GM21717 (cell line): ENCODE results near the gene HFE.
"Not testable (repeated sequence)": the region's sequence is repeated elsewhere in the genome, so short reads cannot be mapped to it uniquely, and the experiment has no call there.

ENCODE experiments used
- ATAC-seq: cut with Tn5 transposase; IDR thresholded peaks from one replicate; pipeline ENCODE4 v1.9.1; 2021; ENCODE audit warnings: mild to moderate bottlenecking, moderate library complexity; ENCODE audit not compliant: unreplicated experiment

HFE gene

DNA sequence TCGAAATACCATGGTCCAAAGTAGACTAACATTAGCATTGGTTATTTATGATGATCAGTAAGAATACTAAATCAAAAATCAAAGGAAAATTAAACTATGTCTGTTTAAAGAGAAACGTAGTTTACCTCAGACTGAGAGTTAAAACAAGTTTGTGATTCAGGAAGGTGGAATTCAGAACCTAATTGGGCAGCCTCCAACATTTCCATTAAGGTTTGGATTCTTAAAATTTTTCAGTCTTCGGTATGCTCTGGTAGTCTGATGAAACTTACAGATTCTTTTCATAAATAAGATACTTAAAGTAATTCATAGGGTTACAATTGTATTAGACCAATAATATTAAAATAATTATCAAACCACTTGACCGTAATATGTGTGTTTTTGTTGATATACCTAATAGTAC lies 18.6 kb downstream of the HFE start:
- ATAC-seq: no peak

DNA sequence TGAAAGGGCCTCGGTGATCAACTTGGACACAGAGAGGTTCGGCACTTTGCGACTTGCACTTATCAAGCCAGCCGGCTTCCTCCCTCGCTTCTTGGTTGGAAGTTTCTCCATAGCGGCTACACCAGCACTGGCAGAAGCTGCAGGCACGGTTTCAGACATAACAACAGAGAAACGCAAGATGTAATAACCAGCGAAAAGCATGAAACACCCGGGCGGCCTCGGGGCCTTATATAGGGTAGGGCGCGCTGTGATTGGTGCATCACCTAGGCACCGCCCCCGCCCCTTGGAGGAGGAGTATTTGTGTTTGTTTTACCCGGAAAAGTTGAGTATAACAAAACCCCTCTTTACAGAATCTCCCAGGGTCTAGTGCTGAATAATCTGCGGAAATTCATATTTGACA lies 20.7 kb downstream of the HFE start:
- no peak for ATAC-seq

DNA sequence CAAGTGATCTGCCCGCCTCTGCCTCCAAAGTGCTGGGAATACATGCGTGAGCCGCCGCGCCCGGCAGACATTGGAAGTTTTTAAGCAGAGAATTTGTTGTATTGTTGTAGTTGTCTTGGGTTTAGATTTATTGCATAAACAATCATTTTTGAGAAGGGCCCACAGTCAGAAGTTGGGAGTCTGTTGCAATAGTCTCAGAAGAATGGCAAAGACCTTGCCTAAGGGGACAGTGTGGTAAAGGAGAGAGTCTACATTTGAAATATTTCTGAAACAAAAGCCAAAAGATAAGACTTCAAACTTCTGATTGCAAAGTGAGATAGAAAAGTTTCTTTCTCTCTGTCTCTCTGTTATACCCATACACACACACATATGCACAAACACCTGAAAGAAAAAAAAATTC lies 22.5 kb downstream of the HFE start:
- ATAC-seq: no peak

DNA sequence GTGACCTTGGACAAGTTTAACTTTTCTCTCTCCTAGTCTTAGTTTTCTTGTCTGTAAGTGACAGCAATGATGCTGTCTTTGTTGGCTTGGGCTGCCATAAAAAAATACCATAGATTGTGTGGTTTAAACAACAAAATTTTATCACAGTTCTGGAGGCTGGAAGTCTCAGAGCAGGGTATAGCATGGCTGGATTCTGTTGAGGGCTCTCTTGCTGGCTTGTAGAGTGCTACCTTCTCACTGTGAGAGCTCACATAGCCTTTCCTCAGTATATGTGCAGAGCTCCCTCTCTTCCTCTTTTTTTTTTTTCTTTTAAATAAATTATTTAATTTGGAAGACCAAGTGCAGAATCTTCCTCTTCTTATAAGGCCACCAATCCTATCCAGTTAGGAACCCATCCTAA lies 26.3 kb downstream of the HFE start:
- no peak for ATAC-seq

DNA sequence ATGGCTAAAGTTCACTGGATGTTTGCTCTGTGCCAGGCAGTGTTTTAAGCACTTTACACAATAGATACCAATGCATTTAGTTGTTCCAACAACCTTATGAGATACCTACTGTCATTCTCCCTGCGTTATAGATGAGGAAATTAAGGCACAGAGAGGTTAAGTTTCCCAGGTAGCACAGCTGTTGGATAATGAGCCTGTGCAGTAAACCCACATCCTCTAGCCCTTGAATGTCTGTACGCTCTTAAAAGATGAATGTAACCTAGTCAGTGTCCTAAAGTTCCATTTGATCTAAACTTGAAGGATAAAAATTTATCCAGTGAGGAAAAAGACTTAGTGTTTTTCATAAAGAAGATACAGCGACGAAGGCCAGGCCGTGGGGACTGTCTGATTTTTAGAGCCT lies 28.0 kb downstream of the HFE start:
- ATAC-seq: no peak

DNA sequence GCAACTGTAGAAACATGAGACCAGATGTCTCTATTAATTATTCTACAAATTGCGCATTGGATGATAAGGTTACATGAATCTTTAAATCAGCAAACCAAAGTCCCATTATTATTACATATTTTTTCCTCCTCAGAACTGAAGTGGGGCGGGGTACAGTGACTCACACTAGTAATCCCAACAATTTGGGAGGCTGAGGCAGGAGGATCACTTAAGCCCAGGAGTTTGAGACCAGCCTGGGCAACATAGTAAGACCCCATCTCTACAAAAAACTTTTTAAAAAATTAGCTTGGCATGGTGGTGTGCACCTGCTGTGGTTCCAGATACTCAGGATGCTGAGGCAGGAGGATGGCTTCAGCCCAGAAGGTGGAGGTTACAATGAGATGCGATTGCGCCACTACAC lies 29.0 kb downstream of the HFE start:
- no peak for ATAC-seq

DNA sequence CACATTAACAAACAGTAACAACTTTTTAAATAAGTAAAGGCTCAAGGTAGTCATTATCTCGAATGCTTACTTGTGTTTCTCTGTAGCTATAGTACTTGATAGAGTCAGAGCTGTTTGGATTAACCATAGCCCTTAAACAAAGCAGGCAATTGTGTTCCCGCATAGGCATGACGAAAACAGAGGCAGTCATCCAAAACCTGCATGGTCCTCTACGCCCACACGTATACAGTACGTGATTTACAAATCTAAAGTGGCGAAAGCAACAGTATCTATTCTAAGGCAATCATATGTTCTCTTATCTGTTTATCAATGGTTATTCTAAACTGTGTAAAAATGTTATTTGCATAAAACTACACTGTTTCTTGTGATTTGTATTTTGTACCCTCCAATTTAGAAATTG lies 31.8 kb downstream of the HFE start:
- ATAC-seq: no peak

DNA sequence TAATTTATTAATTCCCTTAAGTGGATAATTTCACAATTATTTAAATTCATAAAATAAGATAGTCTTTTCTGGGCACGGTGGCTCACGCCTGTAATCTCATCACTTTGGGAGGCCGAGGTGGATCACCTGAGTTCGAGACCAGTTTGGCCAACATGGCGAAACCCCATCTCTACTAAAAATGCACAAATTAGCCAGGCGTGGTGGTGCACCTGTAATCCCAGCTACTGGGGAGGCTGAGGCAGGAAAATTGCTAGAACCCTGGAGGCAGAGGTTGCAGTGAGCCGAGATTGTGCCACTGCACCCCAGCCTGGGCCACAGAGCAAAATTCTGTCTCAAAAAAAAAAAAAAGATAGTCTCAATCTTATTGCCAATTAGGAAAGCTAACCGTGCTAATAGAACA lies 32.9 kb downstream of the HFE start:
- not testable (repeated sequence) for ATAC-seq

DNA sequence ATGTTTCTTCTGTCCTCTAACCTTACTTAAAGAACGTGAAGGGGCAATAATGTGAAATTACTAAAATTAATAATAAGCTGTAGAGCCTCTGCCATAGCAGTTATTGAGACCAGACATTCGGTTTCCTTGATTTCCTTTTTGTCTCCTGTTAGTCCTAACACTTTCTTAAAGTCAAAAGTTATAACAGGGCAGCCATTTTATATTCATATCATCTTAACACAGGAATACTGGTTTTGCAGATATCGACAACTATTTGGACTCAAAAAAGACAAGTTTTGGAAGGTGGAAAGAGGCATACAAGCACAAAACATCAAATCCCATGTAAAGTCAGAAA lies 33.5 kb downstream of the HFE start:
- ATAC-seq: no peak

DNA sequence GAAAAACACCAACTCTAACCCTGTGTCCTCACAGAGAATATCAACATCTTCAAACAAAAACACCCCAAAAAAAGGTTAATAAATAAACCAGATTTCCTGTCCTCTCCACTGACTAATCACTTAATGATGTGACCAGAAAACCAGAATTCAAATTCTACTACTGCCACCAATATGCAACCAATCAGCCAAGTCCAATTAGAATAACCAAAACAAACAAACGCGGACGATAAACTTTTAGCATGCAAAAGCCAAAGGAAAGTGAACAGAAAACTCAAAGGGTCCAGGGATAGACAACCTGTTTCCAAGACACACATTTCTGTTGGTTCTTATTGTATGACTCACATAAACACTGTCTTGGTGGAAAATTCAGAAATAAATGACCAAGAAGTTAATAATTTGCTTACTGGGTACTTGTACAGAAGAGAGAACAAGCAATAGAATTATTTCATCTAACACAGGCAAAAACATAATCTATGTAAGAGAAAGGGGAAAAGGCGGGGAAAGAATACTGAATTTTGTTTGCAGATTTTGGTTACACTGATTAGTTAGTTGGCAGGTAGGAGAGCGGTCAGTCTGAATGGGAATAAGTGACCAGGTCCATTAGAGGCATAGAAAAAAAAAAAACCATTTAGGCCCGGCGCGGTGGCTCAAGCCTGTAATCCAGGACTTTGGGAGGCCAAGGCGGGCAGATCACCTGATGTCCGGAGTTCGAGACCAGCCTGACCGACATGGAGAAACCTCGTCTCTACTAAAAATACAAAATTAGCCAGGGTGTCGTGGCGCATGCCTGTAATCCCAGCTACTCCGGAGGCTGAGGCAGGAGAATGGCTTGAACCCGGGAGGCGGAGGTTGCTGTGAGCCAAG lies 34.1 kb downstream of the HFE start:
- ATAC-seq: no peak

DNA sequence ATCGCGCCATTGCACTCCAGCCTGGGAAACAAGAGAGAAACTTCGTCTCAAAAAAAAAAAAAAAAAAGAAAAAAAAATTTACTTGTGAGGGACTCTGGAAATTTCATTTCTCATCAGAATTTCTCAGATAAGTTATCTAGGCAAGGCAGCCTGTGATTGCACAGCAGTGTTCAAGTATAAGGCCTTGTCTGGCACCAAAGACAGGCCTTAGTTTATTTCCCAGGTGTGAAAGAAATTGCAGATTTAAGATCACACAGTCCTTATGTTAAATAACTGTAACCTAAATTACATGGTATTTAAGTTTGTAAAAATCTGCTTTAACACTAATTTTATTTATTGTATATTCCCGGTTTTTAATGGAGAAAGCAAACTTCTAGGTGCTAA lies 34.8 kb downstream of the HFE start:
- ATAC-seq: no peak

DNA sequence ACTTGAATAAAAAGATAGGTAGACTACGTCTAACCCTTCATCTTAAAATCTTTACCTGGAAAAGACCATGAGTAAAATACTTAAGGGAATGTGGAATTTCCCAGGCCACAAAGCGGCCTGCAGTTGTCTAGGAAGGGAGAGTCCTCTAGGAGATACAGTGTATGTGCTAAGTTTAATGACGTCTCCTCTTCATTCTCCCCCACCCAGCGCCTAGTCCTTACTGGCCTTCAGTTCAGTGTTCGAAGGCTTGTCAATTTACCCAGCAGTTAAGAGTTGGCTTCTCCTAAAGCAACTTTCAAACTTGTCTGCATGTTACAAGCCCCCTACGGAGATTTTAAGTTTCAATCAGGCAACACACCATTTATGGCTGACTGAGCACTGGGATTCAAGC lies 35.2 kb downstream of the HFE start:
- no peak for ATAC-seq

DNA sequence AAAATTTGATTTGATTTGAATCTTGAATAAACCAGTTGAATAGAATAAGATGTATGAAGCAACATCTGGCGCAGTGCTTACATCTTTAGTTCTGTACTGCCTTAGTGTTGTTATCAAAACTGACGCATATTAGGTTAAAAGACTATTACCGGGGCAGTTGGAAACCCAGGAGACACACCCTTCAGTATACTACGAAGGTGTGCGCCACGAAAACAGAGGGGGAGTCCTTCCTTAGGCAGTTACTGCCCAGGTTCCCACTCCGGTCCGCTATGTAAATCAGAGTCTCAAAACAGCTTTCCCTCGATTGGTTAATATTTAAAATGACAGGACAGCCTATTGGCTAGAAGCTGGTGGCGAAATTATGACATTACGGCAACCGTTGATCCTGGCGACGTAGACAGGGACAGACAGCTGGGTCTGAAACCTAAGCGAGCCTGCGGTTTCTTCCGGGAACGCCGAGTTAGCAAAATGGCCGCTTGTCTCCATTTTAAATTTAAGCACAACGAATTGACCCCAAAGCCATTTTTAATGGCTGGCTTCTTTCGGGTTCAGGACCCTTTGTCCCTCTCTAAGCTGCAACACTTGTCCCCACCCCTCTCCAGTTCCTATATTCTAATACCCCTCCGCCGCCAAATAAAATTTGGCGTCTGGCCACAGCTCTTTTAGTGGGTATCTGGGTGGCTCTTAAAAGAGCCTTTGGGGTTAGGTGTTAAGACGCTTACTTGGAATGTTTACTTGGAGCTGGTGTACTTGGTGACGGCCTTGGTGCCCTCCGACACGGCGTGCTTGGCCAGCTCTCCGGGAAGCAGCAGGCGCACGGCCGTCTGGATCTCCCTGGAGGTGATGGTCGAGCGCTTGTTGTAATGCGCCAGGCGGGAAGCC lies 35.8 kb downstream of the HFE start:
- ATAC-seq: peak; percentile 54

DNA sequence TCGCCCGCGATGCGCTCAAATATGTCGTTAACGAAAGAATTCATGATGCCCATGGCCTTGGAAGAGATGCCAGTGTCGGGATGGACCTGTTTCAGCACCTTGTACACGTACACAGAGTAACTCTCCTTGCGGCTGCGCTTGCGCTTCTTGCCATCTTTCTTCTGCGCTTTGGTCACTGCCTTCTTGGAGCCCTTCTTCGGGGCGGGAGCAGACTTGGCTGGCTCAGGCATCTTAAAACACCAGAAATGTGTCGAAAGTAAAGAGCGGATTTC lies 36.4 kb downstream of the HFE start:
- no peak for ATAC-seq

DNA sequence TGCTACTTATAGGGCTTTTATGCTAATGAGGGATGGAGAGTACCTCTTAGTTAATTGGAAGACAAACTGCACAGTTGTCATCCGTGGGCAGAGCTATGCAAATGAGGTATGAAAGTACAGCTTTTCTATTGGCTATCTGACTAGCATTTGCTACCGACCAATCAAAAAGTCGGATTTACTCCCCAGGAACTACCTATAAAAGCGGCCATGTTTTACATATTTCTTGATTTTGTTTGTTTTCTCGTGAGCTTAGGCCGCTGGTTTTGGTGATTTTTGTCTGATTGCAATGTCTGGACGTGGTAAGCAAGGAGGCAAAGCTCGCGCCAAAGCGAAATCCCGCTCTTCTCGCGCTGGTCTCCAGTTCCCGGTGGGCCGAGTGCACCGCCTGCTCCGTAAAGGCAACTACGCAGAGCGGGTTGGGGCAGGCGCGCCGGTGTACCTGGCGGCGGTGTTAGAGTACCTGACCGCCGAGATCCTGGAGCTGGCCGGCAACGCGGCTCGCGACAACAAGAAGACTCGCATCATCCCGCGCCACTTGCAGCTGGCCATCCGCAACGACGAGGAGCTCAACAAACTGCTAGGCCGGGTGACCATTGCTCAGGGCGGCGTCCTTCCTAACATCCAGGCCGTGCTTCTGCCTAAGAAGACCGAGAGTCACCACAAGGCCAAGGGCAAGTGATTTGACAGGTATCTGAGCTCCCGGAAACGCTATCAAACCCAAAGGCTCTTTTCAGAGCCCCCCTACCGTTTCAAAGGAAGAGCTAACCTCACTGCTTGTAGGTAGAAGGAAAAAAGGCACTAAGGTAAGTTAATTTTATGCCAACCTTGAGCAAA lies 36.9 kb downstream of the HFE start:
- ATAC-seq: peak; percentile 68

DNA sequence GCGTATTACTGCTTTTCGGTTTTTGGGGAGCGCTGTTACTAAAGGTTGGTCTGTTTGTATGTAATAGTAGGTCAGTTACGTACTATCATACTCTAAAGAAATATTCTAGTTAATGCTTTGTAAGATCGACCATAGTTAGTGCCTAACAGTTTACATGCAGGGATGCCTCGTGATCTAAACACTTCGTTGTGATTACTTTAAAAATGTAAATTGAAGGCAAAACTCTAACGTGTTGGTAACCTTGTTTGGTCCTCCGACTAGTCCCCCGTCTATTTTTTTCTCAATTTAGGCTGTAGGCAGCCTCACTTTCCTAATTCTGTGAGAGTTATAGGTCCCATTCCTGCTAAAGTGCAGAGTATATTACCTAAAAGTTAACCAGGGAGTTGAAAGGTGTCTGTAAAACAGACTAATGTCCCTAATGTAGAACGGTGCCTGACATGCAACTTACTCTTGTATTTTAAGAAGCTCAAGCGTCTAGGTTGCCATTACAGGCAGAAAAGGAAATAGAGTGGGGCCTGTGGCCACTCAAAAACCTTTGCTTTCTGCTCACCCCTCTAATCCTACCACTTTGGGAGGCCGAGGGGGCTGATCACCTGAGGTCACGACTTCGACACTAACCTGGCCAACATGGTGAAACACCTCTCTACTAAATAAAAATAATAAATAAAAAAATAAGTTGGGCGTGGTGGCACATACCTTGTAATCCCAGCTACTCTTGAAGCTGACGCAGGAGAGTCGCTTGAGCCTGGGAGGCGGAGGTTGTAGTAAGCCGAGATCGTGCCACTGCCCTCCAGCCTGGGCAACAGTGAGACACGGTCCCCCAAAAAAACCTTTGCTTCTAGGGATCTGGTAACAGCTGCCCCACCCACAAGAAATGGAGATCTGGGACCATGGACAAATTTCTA lies 37.8 kb downstream of the HFE start:
- ATAC-seq: no peak

DNA sequence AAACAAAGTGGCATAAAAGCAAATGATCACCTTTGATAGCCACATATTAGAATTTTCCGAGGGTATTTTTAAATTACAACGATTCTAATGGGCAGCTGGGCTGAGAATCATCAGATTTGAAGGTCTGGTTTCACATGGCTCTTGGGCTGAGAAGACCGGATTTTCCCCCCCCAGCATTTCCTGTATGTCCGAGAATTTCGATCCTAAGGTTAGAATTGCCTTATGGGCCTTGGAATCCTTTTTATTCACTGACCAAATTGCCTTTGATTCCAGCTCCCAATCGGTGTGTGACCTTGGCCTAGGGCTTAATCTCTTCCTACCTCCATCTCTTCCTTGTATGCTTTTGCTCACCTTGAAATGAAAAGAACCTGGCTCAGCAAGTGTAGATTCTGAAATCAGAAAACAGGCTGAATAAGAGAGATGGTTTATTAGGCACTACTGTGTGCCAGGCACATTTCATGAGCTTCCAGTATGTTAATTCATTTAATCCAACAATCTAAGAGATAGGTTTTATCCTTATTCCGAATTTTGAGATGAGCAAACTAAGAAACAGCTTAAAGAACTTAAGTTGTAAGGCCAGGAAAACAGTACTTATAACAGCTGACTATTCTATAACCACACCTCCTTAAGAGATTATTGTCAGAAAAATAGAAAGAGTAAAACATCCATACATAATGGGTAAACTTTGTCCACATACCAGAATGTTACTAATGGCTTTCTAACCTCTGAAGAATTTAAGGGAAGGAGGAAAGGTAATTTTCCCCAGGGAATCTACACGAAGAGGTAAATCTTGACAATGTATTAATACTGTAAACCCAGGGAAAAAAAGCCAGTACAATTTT lies 39.4 kb downstream of the HFE start:
- ATAC-seq: no peak

DNA sequence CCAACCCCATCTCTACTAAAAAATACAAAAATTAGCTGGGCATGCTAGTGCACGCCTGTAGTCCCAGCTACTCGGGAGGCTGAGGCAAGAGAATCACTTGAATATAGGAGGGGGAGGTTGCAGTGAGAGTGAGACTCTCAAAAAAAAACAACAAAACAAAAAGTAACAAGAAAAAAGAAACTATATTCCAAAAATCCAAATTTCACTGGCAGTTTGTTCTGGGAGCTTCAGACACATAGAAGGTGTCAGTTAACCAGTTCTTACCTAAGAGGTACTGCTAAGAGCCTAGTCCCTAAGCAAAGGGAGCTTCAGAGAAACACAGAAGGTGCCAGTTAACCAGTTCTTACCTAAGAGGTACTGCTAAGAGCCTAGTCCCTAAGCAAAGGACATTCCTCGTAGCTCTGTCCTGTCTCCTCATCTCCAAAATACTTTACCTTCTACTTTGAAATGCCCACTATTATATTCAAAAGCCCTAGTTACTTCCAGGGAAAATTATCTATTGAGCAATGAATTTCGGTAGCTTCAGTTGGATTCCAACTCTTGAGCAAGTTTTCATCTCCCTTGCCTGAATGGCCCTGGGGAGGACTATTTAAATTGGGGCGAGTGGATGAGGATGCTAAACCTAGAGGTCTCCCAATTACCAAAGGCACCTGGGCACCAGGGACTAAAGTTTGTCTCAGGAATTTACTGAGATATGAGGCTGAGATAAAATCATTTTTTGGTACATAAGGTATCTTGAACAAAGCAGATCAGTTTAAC lies 41.0 kb downstream of the HFE start:
- no peak for ATAC-seq

DNA sequence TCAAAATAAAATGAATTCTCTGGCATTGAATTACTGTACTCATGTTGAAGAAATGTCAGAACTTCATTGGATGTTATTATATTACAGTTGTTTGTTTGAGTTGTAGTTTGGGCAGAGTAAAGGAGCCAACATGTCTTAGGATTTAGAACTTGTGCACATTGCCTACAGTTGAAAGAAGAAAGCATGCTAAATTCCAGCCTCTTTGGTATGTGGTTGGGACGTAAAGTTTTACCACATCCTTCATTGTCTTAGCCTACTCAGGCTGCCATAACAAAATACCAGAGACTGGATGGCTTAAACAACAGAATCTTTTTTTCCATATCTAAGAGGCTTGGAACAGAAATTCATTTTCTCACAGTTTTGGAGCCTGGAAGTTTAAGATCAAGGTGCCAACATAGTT lies 42.4 kb downstream of the HFE start:
- no peak for ATAC-seq
